Gastroesophageal sphincter (tissue), 4 donors: ENCODE results near the gene GNE. TPM values are rescaled to one million over a fixed set of nuclear protein-coding genes. Genes with fewer than 3 reads are reported as not detected.
A peak's percentile ranks its signal among the peaks of the same experiment; 100 is the strongest.

Source experiments
- ATAC-seq: fragments of 150-250 bp; one replicate; pipeline ENCODE4 v1.9.1; 2016; ENCODE audit warnings: mild to moderate bottlenecking, moderate library complexity
- H3K27ac ChIP-seq, 4 donors: fragments of 200-600 bp; sonication (generic) in 3 of 4; 1 replicate in 3 of 4; 2 replicates in 1 of 4; pipeline ENCODE4 v1.5.1; 2016 to 2019
- H3K27me3 ChIP-seq: fragments of 200-600 bp; sonication (generic); one replicate; pipeline ENCODE4 v1.5.1; 2019
- H3K36me3 ChIP-seq, 2 donors: fragments of 200-600 bp; sonication (generic); one replicate each; pipeline ENCODE4 v1.5.1; 2019; ENCODE audit warnings: control low read depth in 1 of 2
- H3K4me1 ChIP-seq, 3 donors: fragments of 200-600 bp; sonication (generic); 1 replicate in 2 of 3; 2 replicates in 1 of 3; pipeline ENCODE4 v1.5.1; 2016 to 2019; ENCODE audit warnings: control low read depth in 2 of 3
- H3K4me3 ChIP-seq, 2 donors: fragments of 200-600 bp; sonication (generic); one replicate each; pipeline ENCODE4 v1.5.1; 2019; ENCODE audit warnings: mild to moderate bottlenecking in 1 of 2, moderate library complexity in 1 of 2
- H3K9me3 ChIP-seq, 3 donors: fragments of 200-600 bp; sonication (generic); one replicate each; pipeline ENCODE4 v1.5.1; 2017 to 2019; ENCODE audit warnings: control low read depth in 2 of 3
- CTCF ChIP-seq, 4 experiments: fragments of 200-600 bp in 2 of 4; fragments of 450-650 bp in 2 of 4; sonication (generic) in 1 of 4; IDR thresholded peaks; one replicate each; pipeline ENCODE4 v1.5.1; 2017 to 2019; ENCODE audit warnings: antibody characterized with exemption in 4 of 4, mild to moderate bottlenecking in 2 of 4, moderate library complexity in 2 of 4
- EP300 ChIP-seq: sonication (generic); formaldehyde crosslinking; IDR thresholded peaks from one replicate; pipeline ENCODE4 v1.6.1; 2017; ENCODE audit warnings: antibody characterized with exemption, mild to moderate bottlenecking
- POLR2A ChIP-seq, 2 donors: fragments of 450-650 bp; IDR thresholded peaks; one replicate each; pipeline ENCODE4 v1.6.1; 2017; ENCODE audit warnings: antibody characterized with exemption in 2 of 2, mild to moderate bottlenecking in 2 of 2, moderate library complexity in 1 of 2
- POLR2AphosphoS5 ChIP-seq: sonication (generic); formaldehyde crosslinking; IDR thresholded peaks from one replicate; pipeline ENCODE4 v1.6.1; 2017; ENCODE audit warnings: antibody characterized with exemption
- WGBS, 2 donors: methylation state at CpG; one replicate each; pipeline ENCODE4 v1.1.5; 2018; ENCODE audit warnings: low coverage in 1 of 2; 5-methylcytosine and 5-hydroxymethylcytosine counted together
- total RNA-seq, 4 donors: library from RNA; depleted of rRNA; stranded (reverse); fragments of >200 nt; gene quantifications; one replicate each; pipeline ENCODE4 v1.1.0, GENCODE V29; 2016

GNE gene
- total RNA-seq, 4 donors from 2014 or later: 27.3 to 34.2 (median 31.1) TPM

GRCh38 chr9:36282275-36282674 lies 24.0 kb upstream of the GNE start:
- Histone ChIP-seq H3K36me3 (no peaks in the 10 kb centered on the region), H3K27me3 (no peaks in the 10 kb centered on the region), H3K27ac (no peak overlapping the region), H3K4me1 (no peaks in the 10 kb centered on the region), H3K9me3 (no peaks in the 10 kb centered on the region), H3K4me3 (no peak overlapping the region)
- TF ChIP-seq CTCF (IDR thresholded peaks at IDR 0.05) (no peak), POLR2AphosphoS5 (no peak), POLR2A (IDR thresholded peaks at IDR 0.05) (no peak), EP300 (no peak)
- no peak for ATAC-seq
- WGBS, 2 donors: 85 to 86% methylated on average over 5 to 7 of the region's 7 CpGs

DNA sequence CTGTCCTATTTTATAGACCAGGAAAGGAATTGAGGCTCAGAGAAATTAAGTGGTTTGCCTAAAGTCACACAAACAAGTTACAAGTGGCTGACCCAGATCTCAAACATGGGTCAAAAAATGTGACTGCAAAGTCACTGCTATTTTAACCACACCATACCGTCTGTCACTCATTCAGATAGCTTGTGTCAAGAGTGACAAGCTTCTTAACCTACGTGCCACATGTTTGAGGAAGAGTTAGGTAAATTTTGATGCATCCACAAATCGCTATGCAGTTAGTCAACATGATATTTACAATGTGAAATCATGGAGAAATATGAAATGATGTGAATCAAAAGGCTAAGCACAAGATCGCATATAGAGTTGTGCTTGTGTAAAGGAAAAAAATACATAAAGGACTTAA lies 22.7 kb upstream of the GNE start:
- ATAC-seq: no peak
- no peak for TF ChIP-seq POLR2A (IDR thresholded peaks at IDR 0.05)
- TF ChIP-seq CTCF (IDR thresholded peaks at IDR 0.05): no peak
- no peak for TF ChIP-seq EP300
- TF ChIP-seq POLR2AphosphoS5: no peak
- no peaks in the 10 kb centered on the region for H3K27me3 ChIP-seq
- no peak overlapping the region for H3K4me3 ChIP-seq
- no peak overlapping the region for H3K27ac ChIP-seq
- H3K9me3 ChIP-seq: no peaks in the 10 kb centered on the region
- no peaks in the 10 kb centered on the region for H3K36me3 ChIP-seq
- H3K4me1 ChIP-seq: peaks cover 0 to 7% (median 0%) of the 10 kb centered on the region in 3 donors
- 74 to 90% methylated on average over 4 of the region's 4 CpGs for WGBS, 2 donors

GRCh38 chr9:36278243-36278642 lies 20.0 kb upstream of the GNE start:
- no peaks in the 10 kb centered on the region for H3K36me3 ChIP-seq
- 75 to 95% methylated on average over 2 of the region's 2 CpGs for WGBS, 2 donors
- ATAC-seq: no peak

DNA sequence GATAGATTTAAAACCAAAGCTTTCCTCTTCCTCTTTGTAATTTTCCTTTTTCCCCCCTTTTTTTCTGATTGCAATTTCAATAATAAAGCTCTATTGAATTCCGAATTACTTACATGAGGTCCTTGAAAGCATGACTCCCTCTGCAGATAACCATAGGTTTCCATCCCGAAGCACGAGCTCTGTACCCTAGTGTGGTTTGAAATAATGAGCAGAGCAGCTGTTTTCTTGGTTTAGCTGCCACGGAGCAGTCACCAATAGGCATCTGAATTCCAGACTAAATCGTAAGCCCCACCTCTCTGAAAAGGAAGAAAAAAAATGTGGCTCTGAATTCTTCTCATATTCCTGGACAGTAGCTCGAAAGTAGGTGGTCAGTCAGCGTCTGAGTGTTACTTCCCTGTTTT lies 18.5 kb upstream of the GNE start:
- ATAC-seq: peak; percentile 36
- H3K4me1 ChIP-seq: peaks cover 0 to 7% (median 0%) of the 10 kb centered on the region in 3 donors
- H3K9me3 ChIP-seq: no peaks in the 10 kb centered on the region
- peak overlapping the region in 1 of 2 donors; percentile 16 for H3K4me3 ChIP-seq
- TF ChIP-seq CTCF (IDR thresholded peaks at IDR 0.05) (no peak), POLR2A (IDR thresholded peaks at IDR 0.05) (no peak), EP300 (no peak), POLR2AphosphoS5 (no peak)
- H3K36me3 ChIP-seq: no peaks in the 10 kb centered on the region
- no peak overlapping the region for H3K27ac ChIP-seq
- H3K27me3 ChIP-seq: no peaks in the 10 kb centered on the region
- 15 to 40% methylated on average over 3 to 7 of the region's 7 CpGs for WGBS, 2 donors

More at GRCh38 chr9:36278243-36278642, 20.0 kb upstream of the GNE start:
- no peak overlapping the region for H3K4me3 ChIP-seq
- H3K4me1 ChIP-seq: peaks cover 0 to 7% (median 0%) of the 10 kb centered on the region in 3 donors
- no peak overlapping the region for H3K27ac ChIP-seq
- TF ChIP-seq POLR2A (IDR thresholded peaks at IDR 0.05) (no peak), POLR2AphosphoS5 (no peak), CTCF (IDR thresholded peaks at IDR 0.05) (no peak), EP300 (no peak)
- H3K27me3 ChIP-seq: no peaks in the 10 kb centered on the region
- no peaks in the 10 kb centered on the region for H3K9me3 ChIP-seq

GRCh38 chr9:36276254-36276653 lies 18.0 kb upstream of the GNE start:
- no peak for ATAC-seq
- H3K4me3 ChIP-seq: no peak overlapping the region
- H3K4me1 ChIP-seq: peaks cover 0 to 7% (median 0%) of the 10 kb centered on the region in 3 donors
- H3K27ac ChIP-seq: no peak overlapping the region
- no peaks in the 10 kb centered on the region for H3K36me3 ChIP-seq
- no peaks in the 10 kb centered on the region for H3K9me3 ChIP-seq
- 80 to 90% methylated on average over 1 of the region's 1 CpG for WGBS, 2 donors
- no peaks in the 10 kb centered on the region for H3K27me3 ChIP-seq
- TF ChIP-seq EP300 (no peak), CTCF (IDR thresholded peaks at IDR 0.05) (no peak), POLR2A (IDR thresholded peaks at IDR 0.05) (no peak), POLR2AphosphoS5 (no peak)
